ENCODE data around the gene LST1.

GRCh38 chr6:31633447-31633846, 47.4 kb downstream of the LST1 start:
- no peak for TF ChIP-seq CTCF (IDR thresholded peaks at IDR 0.05)
- TF ChIP-seq POLR2AphosphoS5 (IDR thresholded peaks at IDR 0.05; ENCODE audit: low read depth, low read length) = no peak; the same call in 1 of the 2 replicates
- TF ChIP-seq SIN3A (IDR thresholded peaks at IDR 0.05; ENCODE audit: borderline replicate concordance, insufficient read depth, low read depth, low read length) = no peak
- TF ChIP-seq TCF7L2 (IDR thresholded peaks at IDR 0.05; ENCODE audit: low read depth, low read length) = no peak
- TF ChIP-seq REST (IDR thresholded peaks at IDR 0.05; ENCODE audit: insufficient read depth in 1 of 2, low read depth in 2 of 2, low read length in 1 of 2) = no peak
